K562 (cell line): ENCODE results near the gene CBLC. TPM values are rescaled to one million over a fixed set of nuclear protein-coding genes. Genes with fewer than 3 reads are reported as not detected.

Experiments used
- BRD9 ChIP-seq: fragments of 450-650 bp; IDR thresholded peaks from 2 replicates; pipeline ENCODE4 v1.6.1; 2018; ENCODE audit warnings: low read depth; ENCODE audit not compliant: partially characterized antibody
- CHD4 ChIP-seq: fragments of 200-600 bp; sonication (generic); IDR thresholded peaks from 3 replicates; pipeline ENCODE4 v1.6.1; 2012; ENCODE audit warnings: low read depth, mild to moderate bottlenecking, mixed read lengths, low read length, inconsistent platforms; ENCODE audit not compliant: insufficient read depth, insufficient replicate concordance, poor library complexity, severe bottlenecking
- ETV6 ChIP-seq, 3 experiments: fragments of 150-350 bp in 1 of 3; sonication (generic) in 1 of 3; formaldehyde crosslinking in 1 of 3; IDR thresholded peaks; 2 replicates each; pipeline versions ENCODE4 v1.6.1 to v1.8.0; 2014 to 2022; ENCODE audit warnings: borderline replicate concordance in 2 of 3, low read depth in 2 of 3, antibody characterized with exemption in 1 of 3, low read length in 1 of 3, mild to moderate bottlenecking in 1 of 3, missing genetic modification reagents in 1 of 3
- GABPA ChIP-seq: fragments of 200-800 bp; sonication (Bioruptor generic); conservative IDR thresholded peaks from 2 replicates; pipeline ENCODE4 v1.6.1; 2016; ENCODE audit warnings: low read depth, missing genetic modification characterization, missing compliant biosample characterization
- HMGN3 ChIP-seq: IDR thresholded peaks from 2 replicates; pipeline ENCODE4 v1.6.1; 2011; ENCODE audit warnings: borderline replicate concordance, low read depth, mild to moderate bottlenecking, mixed read lengths, low read length; ENCODE audit not compliant: insufficient read length; ENCODE audit errors: extremely low read depth
- RFX1 ChIP-seq: fragments of 450-650 bp; IDR thresholded peaks from 2 replicates; pipeline ENCODE4 v1.6.1; 2016; ENCODE audit warnings: mild to moderate bottlenecking, moderate library complexity
- SPI1 ChIP-seq: IDR thresholded peaks from 2 replicates; pipeline ENCODE4 v1.6.1; 2011; ENCODE audit warnings: low read depth, low read length, control low read depth, borderline replicate concordance
- TAF1 ChIP-seq: IDR thresholded peaks from 2 replicates; pipeline ENCODE4 v1.6.1; 2011; ENCODE audit warnings: mild to moderate bottlenecking, low read length, moderate library complexity; ENCODE audit not compliant: insufficient read depth, control insufficient read depth, severe bottlenecking; ENCODE audit errors: extremely low read depth
- ZEB2 ChIP-seq: fragments of 450-650 bp; IDR thresholded peaks from 2 replicates; pipeline ENCODE4 v1.6.1; 2016
- ZNF717 ChIP-seq: fragments of 250-450 bp; sonication (Bioruptor Pico); IDR thresholded peaks from 2 replicates; pipeline ENCODE4 v1.5.0; 2021
- polyA plus RNA-seq, 8 experiments: library from polyadenylated mRNA; depleted of rRNA in 4 of 8; stranded (reverse) in 5 of 8; unstranded in 3 of 8; fragments of >200 nt; fragmentation: Nextera tagmentation in 2 of 8; fragmentation: Illumina TruSeq in 1 of 8; extraction: Ambion mirVana in 2 of 8; extraction: Trizol in 1 of 8; gene quantifications; 2 replicates each; pipeline versions ENCODE4 v1.2.1 to v1.2.3, GENCODE V29; 2011 to 2014; ENCODE audit warnings: inconsistent platforms in 1 of 8, missing spikeins in 1 of 8
- total RNA-seq, 7 experiments: library from RNA; depleted of rRNA in 6 of 7; stranded (reverse); fragments of >200 nt in 6 of 7; fragmentation: Illumina TruSeq in 2 of 7; extraction: Trizol in 2 of 7; gene quantifications; 2 replicates each; pipeline versions ENCODE4 v1.2.1 to v1.2.3, GENCODE V29; 2011 to 2021; ENCODE audit warnings: low replicate concordance in 1 of 7
- TF ChIP-seq, protein P1 (sequence below): sonication (generic); formaldehyde crosslinking; IDR thresholded peaks from 2 replicates; pipeline ENCODE4 v1.8.0; 2022; ENCODE audit warnings: missing genetic modification reagents, mild to moderate bottlenecking, borderline replicate concordance
- TF ChIP-seq, protein P2 (sequence below): fragments of 450-650 bp; formaldehyde crosslinking; IDR thresholded peaks from 2 replicates; pipeline ENCODE4 v1.4.0; 2020; ENCODE audit warnings: mild to moderate bottlenecking, moderate library complexity
- TF ChIP-seq, protein P3 (sequence below): sonication (generic); formaldehyde crosslinking; IDR thresholded peaks from 2 replicates; pipeline ENCODE4 v1.8.0; 2022; ENCODE audit warnings: missing genetic modification reagents, mild to moderate bottlenecking, moderate library complexity, borderline replicate concordance
- TF ChIP-seq, protein P4 (sequence below): fragments of 450-650 bp; formaldehyde crosslinking; IDR thresholded peaks from 2 replicates; pipeline ENCODE4 v1.4.0; 2022; ENCODE audit warnings: missing genetic modification characterization
- TF ChIP-seq, protein P5 (sequence below): sonication (generic); formaldehyde crosslinking; IDR thresholded peaks from 2 replicates; pipeline ENCODE4 v1.4.0; 2020; ENCODE audit warnings: mild to moderate bottlenecking, missing genetic modification reagents
- TF ChIP-seq, protein P6 (sequence below), 2 experiments: fragments of 450-650 bp; IDR thresholded peaks; 2 replicates each; pipeline ENCODE4 v1.6.1; 2016

Gene CBLC
- total and polyA plus RNA-seq, 9 of the 15 experiments (the other 6 are each of a cell fraction or from before 2014, with no cell fraction given), result 0.09 TPM; not detected in 8

DNA sequence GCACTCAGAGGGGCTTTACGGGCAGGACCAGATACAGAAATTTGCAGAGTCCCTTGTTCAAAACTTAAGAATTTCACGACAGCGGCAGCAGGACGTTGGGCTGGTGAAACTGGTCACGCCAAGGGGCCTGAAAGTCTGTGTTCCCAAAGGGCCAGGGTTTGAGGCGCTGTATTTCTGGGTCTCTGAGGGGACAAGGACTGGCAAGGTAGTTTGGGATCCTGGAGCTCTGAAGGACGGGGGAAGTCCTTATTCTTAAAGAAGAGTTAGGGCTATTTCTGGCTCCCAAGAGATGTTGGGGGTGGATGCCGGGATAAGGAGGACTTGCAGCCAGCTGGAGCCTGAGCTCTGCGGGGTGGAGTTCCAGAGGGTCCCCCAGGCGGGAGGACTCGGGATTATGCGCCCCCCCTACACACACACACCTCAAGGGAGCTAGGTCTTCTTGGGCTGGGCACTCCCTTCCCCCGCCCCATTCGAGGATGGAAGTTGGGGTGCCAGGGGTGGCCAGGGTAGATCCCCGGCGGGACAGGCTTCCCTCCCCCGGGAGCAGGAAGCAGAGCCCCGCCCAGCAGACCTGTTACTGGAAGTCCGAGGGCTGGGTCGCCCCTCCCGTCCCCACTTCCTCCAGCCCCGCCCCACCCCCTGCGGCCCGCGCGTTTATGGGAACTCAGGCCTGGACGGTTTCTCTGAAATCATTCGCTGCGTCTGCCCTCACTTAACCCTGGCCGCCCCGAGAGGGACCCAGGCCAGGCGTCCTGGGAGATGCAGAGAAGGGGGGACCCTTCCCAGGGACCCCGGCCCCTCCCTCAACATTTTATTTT is 23.5 kb upstream of the CBLC start (continued):
- TF ChIP-seq, protein P1, sequence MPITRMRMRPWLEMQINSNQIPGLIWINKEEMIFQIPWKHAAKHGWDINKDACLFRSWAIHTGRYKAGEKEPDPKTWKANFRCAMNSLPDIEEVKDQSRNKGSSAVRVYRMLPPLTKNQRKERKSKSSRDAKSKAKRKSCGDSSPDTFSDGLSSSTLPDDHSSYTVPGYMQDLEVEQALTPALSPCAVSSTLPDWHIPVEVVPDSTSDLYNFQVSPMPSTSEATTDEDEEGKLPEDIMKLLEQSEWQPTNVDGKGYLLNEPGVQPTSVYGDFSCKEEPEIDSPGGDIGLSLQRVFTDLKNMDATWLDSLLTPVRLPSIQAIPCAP, result no peak
- peak; percentile 59 for TF ChIP-seq TAF1
- TF ChIP-seq, protein P2, sequence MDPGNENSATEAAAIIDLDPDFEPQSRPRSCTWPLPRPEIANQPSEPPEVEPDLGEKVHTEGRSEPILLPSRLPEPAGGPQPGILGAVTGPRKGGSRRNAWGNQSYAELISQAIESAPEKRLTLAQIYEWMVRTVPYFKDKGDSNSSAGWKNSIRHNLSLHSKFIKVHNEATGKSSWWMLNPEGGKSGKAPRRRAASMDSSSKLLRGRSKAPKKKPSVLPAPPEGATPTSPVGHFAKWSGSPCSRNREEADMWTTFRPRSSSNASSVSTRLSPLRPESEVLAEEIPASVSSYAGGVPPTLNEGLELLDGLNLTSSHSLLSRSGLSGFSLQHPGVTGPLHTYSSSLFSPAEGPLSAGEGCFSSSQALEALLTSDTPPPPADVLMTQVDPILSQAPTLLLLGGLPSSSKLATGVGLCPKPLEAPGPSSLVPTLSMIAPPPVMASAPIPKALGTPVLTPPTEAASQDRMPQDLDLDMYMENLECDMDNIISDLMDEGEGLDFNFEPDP (CRISPR knock-in tag), result no peak
- TF ChIP-seq ZNF717 (CRISPR knock-in tag), result no peak
- TF ChIP-seq, protein P3, sequence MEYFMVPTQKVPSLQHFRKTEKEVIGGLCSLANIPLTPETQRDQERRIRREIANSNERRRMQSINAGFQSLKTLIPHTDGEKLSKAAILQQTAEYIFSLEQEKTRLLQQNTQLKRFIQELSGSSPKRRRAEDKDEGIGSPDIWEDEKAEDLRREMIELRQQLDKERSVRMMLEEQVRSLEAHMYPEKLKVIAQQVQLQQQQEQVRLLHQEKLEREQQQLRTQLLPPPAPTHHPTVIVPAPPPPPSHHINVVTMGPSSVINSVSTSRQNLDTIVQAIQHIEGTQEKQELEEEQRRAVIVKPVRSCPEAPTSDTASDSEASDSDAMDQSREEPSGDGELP (CRISPR knock-in tag), result peak; percentile 79
- peak; percentile 60 for TF ChIP-seq SPI1
- TF ChIP-seq, protein P4, sequence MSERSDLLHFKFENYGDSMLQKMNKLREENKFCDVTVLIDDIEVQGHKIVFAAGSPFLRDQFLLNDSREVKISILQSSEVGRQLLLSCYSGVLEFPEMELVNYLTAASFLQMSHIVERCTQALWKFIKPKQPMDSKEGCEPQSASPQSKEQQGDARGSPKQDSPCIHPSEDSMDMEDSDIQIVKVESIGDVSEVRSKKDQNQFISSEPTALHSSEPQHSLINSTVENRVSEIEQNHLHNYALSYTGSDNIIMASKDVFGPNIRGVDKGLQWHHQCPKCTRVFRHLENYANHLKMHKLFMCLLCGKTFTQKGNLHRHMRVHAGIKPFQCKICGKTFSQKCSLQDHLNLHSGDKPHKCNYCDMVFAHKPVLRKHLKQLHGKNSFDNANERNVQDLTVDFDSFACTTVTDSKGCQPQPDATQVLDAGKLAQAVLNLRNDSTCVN (CRISPR knock-in tag), result 0 out of 2 replicates have a peak, but pooled peaks have one; percentile 53
- TF ChIP-seq GABPA, result peak; percentile 70
- TF ChIP-seq CHD4, result peak; percentile 23
- TF ChIP-seq, protein P5, sequence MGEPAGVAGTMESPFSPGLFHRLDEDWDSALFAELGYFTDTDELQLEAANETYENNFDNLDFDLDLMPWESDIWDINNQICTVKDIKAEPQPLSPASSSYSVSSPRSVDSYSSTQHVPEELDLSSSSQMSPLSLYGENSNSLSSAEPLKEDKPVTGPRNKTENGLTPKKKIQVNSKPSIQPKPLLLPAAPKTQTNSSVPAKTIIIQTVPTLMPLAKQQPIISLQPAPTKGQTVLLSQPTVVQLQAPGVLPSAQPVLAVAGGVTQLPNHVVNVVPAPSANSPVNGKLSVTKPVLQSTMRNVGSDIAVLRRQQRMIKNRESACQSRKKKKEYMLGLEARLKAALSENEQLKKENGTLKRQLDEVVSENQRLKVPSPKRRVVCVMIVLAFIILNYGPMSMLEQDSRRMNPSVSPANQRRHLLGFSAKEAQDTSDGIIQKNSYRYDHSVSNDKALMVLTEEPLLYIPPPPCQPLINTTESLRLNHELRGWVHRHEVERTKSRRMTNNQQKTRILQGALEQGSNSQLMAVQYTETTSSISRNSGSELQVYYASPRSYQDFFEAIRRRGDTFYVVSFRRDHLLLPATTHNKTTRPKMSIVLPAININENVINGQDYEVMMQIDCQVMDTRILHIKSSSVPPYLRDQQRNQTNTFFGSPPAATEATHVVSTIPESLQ (CRISPR knock-in tag), result no peak
- TF ChIP-seq, protein P6, sequence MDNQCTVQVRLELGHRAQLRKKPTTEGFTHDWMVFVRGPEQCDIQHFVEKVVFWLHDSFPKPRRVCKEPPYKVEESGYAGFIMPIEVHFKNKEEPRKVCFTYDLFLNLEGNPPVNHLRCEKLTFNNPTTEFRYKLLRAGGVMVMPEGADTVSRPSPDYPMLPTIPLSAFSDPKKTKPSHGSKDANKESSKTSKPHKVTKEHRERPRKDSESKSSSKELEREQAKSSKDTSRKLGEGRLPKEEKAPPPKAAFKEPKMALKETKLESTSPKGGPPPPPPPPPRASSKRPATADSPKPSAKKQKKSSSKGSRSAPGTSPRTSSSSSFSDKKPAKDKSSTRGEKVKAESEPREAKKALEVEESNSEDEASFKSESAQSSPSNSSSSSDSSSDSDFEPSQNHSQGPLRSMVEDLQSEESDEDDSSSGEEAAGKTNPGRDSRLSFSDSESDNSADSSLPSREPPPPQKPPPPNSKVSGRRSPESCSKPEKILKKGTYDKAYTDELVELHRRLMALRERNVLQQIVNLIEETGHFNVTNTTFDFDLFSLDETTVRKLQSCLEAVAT (IDR thresholded peaks at IDR 0.05), result peak in 1 of 2 experiments; percentile 34; a peak in 1 of 4 replicates
- TF ChIP-seq BRD9, result peak; percentile 21
- TF ChIP-seq ETV6 (IDR thresholded peaks at IDR 0.05; ENCODE audit: borderline replicate concordance in 1 of 2, low read depth in 2 of 2, low read length in 1 of 2), result peak; percentile 58 to 71; a peak in 2 of 4 replicates
- TF ChIP-seq ETV6 (CRISPR knock-in tag; IDR thresholded peaks at IDR 0.05; ENCODE audit: borderline replicate concordance), result no peak
- TF ChIP-seq RFX1, result no peak
- peak; percentile 75 for TF ChIP-seq HMGN3
- 0 out of 2 replicates have a peak, but pooled peaks have one; percentile 14 for TF ChIP-seq ZEB2
